ENCODE results near the gene DSCAML1.

The DSCAML1 gene

DNA sequence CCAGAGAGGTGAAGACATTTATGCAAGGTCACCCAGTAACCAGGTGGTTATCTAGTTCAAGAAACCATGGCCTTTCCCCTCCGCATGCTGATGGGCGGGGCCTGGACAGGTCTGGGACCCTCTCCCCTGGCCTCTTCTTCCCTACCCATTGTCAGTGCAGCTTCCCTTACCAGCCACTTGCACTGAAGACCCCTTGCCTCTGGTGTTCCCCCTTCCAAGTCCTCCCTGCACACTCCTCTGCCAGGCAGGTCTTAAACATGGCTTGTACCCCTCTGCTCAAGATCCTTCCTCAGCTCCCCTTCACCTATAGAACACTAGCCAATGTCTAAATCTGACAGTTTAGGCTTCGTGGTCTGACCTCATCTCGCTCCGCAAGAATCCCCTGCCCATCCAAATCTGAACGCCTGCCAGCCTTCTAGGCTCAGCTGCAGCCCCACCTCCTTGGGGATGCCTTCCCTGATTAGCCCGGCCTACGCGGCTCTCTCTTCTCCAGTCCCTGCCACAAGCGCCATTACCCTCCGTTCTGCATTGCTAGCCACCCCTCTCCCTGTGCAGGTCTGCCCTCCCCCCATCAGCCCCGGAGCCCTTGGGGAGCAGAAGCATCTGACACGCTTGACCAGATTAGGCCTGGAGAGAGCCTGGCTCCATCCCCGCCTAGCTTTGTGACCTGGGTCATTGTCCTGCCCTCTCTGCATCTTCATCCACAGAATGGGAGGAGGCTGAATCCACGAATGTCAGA lies 213.8 kb downstream of the DSCAML1 start:
- no peak for DNase-seq (ENCODE audit: low spot score)

DNA sequence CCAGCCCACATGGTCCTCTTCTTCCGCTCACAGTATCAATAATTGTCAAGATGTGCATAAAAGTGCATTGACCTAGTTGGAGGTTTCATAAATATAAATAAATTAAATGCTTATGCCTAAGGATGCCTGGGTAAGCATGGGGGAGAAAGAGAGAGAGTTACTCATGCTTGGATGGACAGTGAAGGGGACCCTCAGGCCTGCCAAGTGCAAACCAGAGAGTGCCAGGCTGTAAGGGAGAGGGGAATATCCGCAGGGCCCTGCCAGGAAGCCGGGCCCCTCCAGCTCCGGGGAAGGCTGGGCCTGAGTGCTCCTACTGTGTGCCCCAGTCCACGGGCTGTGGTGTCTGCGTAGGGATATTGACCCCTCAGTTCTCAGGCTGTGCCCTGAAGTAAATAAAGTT lies 214.6 kb downstream of the DSCAML1 start:
- no peak for DNase-seq (ENCODE audit: low spot score)

DNA sequence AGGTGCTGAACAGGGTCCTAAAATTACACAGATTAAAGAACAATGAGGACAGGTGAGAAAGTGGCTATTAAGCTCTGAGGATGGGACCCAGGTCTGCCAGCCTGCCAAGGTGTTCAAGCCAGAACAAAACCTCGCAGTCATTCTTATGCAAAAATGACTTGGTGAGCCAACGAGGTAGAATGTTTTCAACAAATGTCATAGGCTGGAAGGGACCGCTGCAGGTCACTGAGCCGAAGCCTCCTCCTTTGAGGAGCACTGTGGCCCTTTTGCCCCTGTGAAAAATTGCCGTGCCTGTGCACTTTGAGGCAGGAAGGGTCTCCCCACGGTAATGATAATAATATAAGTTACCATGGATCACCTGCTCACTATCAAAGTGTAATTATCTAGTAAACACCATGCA lies 216.2 kb downstream of the DSCAML1 start:
- no peak for DNase-seq (ENCODE audit: low spot score)

GRCh38 chr11:117579161-117579560 lies 217.9 kb downstream of the DSCAML1 start:
- no peak for DNase-seq (ENCODE audit: low spot score)

DNA sequence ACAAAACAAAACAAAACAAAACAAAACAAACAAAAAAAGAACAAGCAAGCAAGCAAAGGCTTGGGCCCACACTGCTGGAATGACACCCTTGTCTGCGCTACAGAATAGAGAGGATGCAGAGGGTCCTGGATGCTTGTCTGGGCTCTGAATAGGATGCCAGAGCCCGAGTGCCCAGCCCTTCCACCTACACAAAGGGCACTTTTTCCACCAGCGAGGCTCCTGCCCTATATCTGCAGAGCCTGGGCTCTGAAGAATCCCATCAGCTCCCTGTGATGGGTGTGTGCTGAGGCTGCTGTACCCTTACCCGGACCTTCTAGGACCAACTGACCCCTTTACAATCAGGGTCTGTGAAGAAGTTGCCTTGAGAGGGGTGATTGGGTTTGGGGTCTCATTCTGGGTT lies 221.2 kb downstream of the DSCAML1 start:
- DNase-seq (ENCODE audit: low spot score) = no peak

GRCh38 chr11:117574551-117574950 lies 222.5 kb downstream of the DSCAML1 start:
- DNase-seq (ENCODE audit: low spot score) = no peak

GRCh38 chr11:117573326-117573725 lies 223.7 kb downstream of the DSCAML1 start:
- no peak for DNase-seq (ENCODE audit: low spot score)

DNA sequence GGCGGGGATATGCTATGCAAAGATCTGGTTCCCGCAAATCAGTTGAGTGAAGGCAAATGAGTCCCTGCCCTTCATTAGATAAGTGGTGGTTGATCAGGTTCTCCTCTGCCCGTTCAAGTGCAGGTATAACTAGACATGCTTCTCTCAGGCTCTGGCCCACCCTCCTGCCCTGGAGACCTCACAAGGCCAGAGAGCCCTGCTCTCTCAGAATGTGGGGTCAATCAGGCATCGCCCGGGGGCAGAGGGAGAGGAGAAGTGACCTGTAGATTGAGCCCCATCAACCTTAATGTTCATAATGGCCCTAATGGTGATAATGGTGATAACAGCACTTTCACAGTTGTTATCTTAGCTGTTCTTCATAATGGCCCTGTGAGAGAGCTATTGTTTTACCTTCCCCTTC lies 224.3 kb downstream of the DSCAML1 start:
- no peak for DNase-seq (ENCODE audit: low spot score)

DNA sequence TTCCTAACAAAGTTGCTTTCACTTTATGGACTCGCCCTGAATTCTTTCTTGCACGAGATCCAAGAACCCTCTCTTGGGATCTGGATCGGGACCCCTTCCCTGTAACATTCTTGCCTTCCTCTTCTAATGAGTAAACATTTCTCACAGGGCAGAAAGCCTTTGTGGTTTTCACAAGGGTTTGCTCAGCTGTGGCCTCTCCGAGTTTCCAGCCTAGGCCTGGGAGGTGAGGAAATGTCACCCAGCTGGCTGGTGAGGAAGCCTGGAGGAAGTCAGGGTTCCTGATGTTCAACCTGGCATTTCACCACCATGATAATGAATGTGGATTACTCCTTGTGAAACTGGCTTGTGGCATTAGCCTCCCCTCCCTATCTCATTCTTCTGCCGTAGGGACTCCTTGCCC lies 224.9 kb downstream of the DSCAML1 start:
- DNase-seq (ENCODE audit: low spot score) = no peak

DNA sequence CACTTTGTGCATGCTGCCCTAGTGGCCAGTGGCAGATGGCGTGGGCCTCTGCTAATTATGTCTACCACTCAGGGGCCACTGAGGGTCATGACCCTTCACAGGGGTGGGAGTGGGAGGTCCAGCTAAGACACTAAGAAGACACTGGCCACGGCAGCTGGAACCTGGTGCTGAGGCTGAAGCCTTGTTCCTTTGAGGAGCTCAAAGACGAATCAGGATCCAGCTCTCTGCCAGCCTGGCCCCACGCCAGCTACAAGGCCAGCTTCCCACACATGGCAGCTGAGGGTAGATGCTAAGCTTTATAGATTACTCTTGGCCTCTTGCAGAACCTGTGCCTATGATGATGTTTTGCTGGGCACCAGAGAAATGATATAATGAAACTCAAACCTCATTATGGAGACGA lies 226.3 kb downstream of the DSCAML1 start:
- no peak for DNase-seq (ENCODE audit: low spot score)

- DNase-seq (ENCODE audit: low spot score) = no peak
These were observed 227.1 kb downstream of the DSCAML1 start for GRCh38 chr11:117569911-117570310.

- DNase-seq (ENCODE audit: low spot score) = no peak
These were observed 231.3 kb downstream of the DSCAML1 start for GRCh38 chr11:117565709-117566108.

DNA sequence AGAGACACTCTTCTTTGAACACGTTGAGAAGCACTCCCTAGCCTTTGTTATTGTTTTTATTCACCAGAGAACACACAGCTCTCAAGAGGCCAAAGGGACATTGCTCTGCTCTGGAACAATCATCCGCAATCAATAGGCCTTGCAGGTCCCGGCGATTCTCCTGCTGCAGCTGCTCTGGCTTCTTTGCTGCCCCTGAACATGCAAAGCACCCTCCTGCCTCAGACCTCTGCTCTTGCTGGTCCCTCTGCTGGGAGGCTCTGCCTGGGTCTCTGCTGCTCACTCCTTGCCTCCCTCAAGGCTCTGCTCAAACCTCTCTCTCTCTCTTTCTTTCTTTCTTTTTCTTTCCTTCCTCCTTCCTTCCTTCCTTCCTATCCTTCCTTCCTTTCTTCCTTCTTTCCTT lies 232.7 kb downstream of the DSCAML1 start:
- no peak for DNase-seq (ENCODE audit: low spot score)

DNA sequence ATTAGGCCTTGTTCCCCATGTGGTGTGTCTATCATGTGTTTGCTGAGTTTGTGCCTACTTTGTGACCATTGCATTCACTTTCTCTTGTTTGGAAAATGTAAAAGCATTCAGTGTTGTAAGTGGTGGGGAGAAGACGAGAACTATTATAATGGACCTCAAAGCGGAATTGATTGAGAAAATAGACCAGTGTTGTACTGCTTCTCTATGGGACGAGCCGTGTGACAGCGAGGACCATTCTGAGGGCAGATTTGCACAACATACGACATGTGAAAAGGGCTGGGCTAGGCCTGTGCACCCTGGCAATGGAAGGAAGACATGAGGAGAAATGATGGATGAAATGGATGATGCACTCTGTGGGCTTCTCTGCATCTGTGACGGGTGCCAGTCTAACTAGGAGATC lies 233.5 kb downstream of the DSCAML1 start:
- no peak for DNase-seq (ENCODE audit: low spot score)

DNA sequence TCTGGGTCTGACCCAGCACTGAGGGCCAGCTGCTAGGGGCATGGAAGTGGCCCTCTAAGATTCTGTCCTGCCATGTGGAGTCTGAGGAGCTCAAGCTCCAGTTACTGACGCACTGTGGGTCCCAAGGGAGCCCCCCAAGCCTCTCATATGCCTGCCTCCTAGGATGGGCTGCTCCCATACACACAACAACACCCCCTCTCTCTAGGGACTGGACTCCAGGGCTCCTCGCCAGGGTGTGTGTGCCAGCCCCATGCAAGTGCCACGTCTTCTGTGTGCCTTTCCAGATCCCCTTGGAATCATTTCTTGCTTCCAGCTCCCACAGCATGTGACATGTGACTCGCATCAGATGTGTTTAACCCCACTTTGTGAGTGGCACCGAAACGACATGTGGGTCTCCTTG lies 234.9 kb downstream of the DSCAML1 start:
- DNase-seq (ENCODE audit: low spot score) = no peak

GRCh38 chr11:117560780-117561530 lies 236.1 kb downstream of the DSCAML1 start:
- no peak for DNase-seq (ENCODE audit: low spot score)

GRCh38 chr11:117559698-117560097 lies 237.3 kb downstream of the DSCAML1 start:
- no peak for DNase-seq (ENCODE audit: low spot score)

GRCh38 chr11:117557361-117557760 lies 239.7 kb downstream of the DSCAML1 start:
- DNase-seq (ENCODE audit: low spot score) = no peak

GRCh38 chr11:117554601-117555333 lies 242.2 kb downstream of the DSCAML1 start:
- no peak for DNase-seq (ENCODE audit: low spot score)

DNA sequence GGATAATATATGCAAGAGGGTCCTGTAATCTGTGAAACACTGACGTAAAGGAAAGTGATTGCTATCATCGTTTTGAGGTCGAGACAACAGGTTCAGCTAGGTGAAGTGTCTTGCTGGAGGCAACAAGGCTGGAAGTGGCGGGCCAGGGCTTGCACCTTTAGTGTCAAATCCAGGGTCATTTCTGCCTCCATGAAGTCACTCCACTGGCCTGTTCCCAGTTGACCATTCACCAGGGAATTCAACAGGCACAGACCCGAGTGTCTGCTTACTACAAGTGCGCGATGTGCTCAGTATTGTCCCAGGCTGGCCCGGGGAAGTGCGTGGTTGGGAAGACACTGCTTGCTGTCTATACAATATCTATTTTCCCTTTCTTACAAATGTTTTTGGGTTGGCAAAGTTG lies 244.4 kb downstream of the DSCAML1 start:
- no peak for DNase-seq (ENCODE audit: low spot score)

- DNase-seq (ENCODE audit: low spot score) = no peak
These were observed 245.2 kb downstream of the DSCAML1 start for GRCh38 chr11:117551761-117552343.

DNA sequence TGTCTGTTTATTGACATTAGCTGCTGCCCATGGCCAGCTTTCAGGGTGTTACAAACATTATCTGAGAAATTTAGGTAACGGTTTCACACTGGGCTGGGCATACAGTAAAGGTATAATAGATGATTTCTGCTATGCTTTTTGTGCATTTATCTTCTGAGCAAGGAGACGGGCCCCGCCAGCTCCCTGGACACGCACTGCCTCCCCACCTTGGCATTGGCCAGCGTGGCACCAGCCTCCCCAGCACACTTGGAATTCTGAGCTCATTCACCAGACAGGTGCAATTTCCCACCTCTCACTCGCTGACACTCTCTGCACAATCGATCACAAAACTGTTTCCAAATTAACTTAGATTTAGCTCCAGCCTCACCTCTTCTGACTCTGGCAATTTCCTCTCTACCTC lies 246.6 kb downstream of the DSCAML1 start:
- DNase-seq (ENCODE audit: low spot score) = no peak

GRCh38 chr11:117549417-117549816 lies 247.6 kb downstream of the DSCAML1 start:
- no peak for DNase-seq (ENCODE audit: low spot score)

Measured in NAMALWA (cell line).